Neuronal stem cell (in vitro differentiated cells): Measurements from ENCODE around the gene RND3. TPM values are rescaled to one million over a fixed set of nuclear protein-coding genes. Genes with fewer than 3 reads are reported as not detected.
A peak's percentile ranks its signal among the peaks of the same experiment; 100 is the strongest.

ENCODE experiments used
- DNase-seq: peaks from one replicate; pipeline ENCODE4 v3.0.0-alpha.2; 2013; ENCODE audit warnings: low spot score
- H2AFZ ChIP-seq: one replicate; pipeline ENCODE4 v1.6.1; 2013; ENCODE audit warnings: mild to moderate bottlenecking, low read length, inconsistent platforms
- H2AK5ac ChIP-seq: 2 replicates; pipeline ENCODE4 v1.6.1; 2013; ENCODE audit warnings: low read depth, mild to moderate bottlenecking, inconsistent platforms, low read length, moderate library complexity, mixed read lengths
- H2BK120ac ChIP-seq: 2 replicates; pipeline ENCODE4 v1.6.1; 2013; ENCODE audit warnings: low read depth, mild to moderate bottlenecking, inconsistent platforms, low read length, moderate library complexity, mixed read lengths
- H2BK12ac ChIP-seq: one replicate; pipeline ENCODE4 v1.6.1; 2013; ENCODE audit warnings: low read length, inconsistent platforms
- H2BK15ac ChIP-seq: 2 replicates; pipeline ENCODE4 v1.6.1; 2013; ENCODE audit warnings: mild to moderate bottlenecking, low read length, inconsistent platforms, mixed read lengths
- H2BK5ac ChIP-seq: one replicate; pipeline ENCODE4 v1.6.1; 2013; ENCODE audit warnings: inconsistent platforms, mild to moderate bottlenecking, low read length, moderate library complexity
- H3K14ac ChIP-seq: one replicate; pipeline ENCODE4 v1.6.1; 2013; ENCODE audit warnings: low read length, inconsistent platforms
- H3K18ac ChIP-seq: 2 replicates; pipeline ENCODE4 v1.6.1; 2013; ENCODE audit warnings: low read length, inconsistent platforms
- H3K23ac ChIP-seq: 2 replicates; pipeline ENCODE4 v1.6.1; 2013; ENCODE audit warnings: low read depth, mild to moderate bottlenecking, mixed read lengths, low read length, inconsistent platforms; ENCODE audit not compliant: poor library complexity
- H3K27ac ChIP-seq: replicated peaks from 3 replicates; pipeline ENCODE4 v1.5.1; 2013; ENCODE audit warnings: low read length, inconsistent platforms
- H3K27me3 ChIP-seq, 3 experiments: 2 replicates each; pipeline ENCODE4 v1.6.1; 2013; ENCODE audit warnings: low read length in 3 of 3, mild to moderate bottlenecking in 2 of 3, inconsistent platforms in 1 of 3, low read depth in 1 of 3, mixed read lengths in 1 of 3, moderate library complexity in 1 of 3; ENCODE audit not compliant: control insufficient read depth in 3 of 3, insufficient read depth in 3 of 3
- H3K36me3 ChIP-seq, 2 donors: replicated peaks in 1 of 2; 2 replicates each; pipeline ENCODE4 v1.6.1; 2013; ENCODE audit warnings: low read length in 2 of 2; ENCODE audit not compliant: control insufficient read depth in 2 of 2, insufficient read depth in 2 of 2
- H3K4ac ChIP-seq: 2 replicates; pipeline ENCODE4 v1.6.1; 2013; ENCODE audit warnings: inconsistent platforms, mild to moderate bottlenecking, low read length, moderate library complexity
- H3K4me1 ChIP-seq, 2 donors: 1 replicate in 1 of 2; 2 replicates in 1 of 2; pipeline ENCODE4 v1.6.1; 2013; ENCODE audit warnings: low read length in 2 of 2, low read depth in 1 of 2; ENCODE audit not compliant: control insufficient read depth in 2 of 2, insufficient read depth in 1 of 2
- H3K4me2 ChIP-seq: one replicate; pipeline ENCODE4 v1.6.1; 2013; ENCODE audit warnings: mild to moderate bottlenecking, low read length, inconsistent platforms; ENCODE audit not compliant: insufficient read depth, poor library complexity, severe bottlenecking
- H3K4me3 ChIP-seq, 2 donors: 2 replicates each; pipeline ENCODE4 v1.5.1; 2013; ENCODE audit warnings: low read length in 2 of 2, mild to moderate bottlenecking in 2 of 2, inconsistent platforms in 1 of 2, moderate library complexity in 1 of 2
- H3K79me1 ChIP-seq: one replicate; pipeline ENCODE4 v1.6.1; 2013; ENCODE audit warnings: low read depth, mild to moderate bottlenecking, inconsistent platforms, low read length, moderate library complexity
- H3K9ac ChIP-seq: one replicate; pipeline ENCODE4 v1.6.1; 2013; ENCODE audit warnings: mild to moderate bottlenecking, low read depth, low read length, inconsistent platforms; ENCODE audit not compliant: poor library complexity
- H3K9me3 ChIP-seq, 2 donors: replicated peaks in 1 of 2; 2 replicates each; pipeline versions ENCODE3 to v1.6.1; 2013; ENCODE audit warnings: low read length in 2 of 2, mild to moderate bottlenecking in 2 of 2, inconsistent platforms in 1 of 2, low read depth in 1 of 2, mixed read lengths in 1 of 2, moderate library complexity in 1 of 2; ENCODE audit not compliant: control insufficient read depth in 2 of 2, insufficient read depth in 1 of 2
- H4K8ac ChIP-seq: one replicate; pipeline ENCODE4 v1.6.1; 2013; ENCODE audit warnings: low read depth, mild to moderate bottlenecking, inconsistent platforms, low read length, moderate library complexity
- H4K91ac ChIP-seq: one replicate; pipeline ENCODE4 v1.6.1; 2013; ENCODE audit warnings: low read length, low read depth, mild to moderate bottlenecking, inconsistent platforms; ENCODE audit not compliant: poor library complexity
- WGBS, 2 donors: extraction: QIAGEN DNeasy Blood & Tissue Kit; methylation state at CpG; one replicate each; pipeline ENCODE4 v1.1.7; 2013; ENCODE audit warnings: missing lambda C conversion rate in 2 of 2, mixed read lengths in 1 of 2; ENCODE audit not compliant: insufficient read length in 2 of 2, insufficient replicate concordance in 1 of 2; ENCODE audit errors: extremely low coverage in 2 of 2; 5-methylcytosine and 5-hydroxymethylcytosine counted together
- polyA plus RNA-seq, 2 experiments: library from polyadenylated mRNA; stranded (reverse); fragments of 200-250 nt; gene quantifications; one replicate each; pipeline ENCODE4 v1.2.3, GENCODE V29; 2013

The RND3 gene, protein sequence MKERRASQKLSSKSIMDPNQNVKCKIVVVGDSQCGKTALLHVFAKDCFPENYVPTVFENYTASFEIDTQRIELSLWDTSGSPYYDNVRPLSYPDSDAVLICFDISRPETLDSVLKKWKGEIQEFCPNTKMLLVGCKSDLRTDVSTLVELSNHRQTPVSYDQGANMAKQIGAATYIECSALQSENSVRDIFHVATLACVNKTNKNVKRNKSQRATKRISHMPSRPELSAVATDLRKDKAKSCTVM
- polyA plus RNA-seq (2013, experiment 1 of 2), result 15.7 TPM
- polyA plus RNA-seq (2013, experiment 2 of 2), result 15.5 TPM

DNA sequence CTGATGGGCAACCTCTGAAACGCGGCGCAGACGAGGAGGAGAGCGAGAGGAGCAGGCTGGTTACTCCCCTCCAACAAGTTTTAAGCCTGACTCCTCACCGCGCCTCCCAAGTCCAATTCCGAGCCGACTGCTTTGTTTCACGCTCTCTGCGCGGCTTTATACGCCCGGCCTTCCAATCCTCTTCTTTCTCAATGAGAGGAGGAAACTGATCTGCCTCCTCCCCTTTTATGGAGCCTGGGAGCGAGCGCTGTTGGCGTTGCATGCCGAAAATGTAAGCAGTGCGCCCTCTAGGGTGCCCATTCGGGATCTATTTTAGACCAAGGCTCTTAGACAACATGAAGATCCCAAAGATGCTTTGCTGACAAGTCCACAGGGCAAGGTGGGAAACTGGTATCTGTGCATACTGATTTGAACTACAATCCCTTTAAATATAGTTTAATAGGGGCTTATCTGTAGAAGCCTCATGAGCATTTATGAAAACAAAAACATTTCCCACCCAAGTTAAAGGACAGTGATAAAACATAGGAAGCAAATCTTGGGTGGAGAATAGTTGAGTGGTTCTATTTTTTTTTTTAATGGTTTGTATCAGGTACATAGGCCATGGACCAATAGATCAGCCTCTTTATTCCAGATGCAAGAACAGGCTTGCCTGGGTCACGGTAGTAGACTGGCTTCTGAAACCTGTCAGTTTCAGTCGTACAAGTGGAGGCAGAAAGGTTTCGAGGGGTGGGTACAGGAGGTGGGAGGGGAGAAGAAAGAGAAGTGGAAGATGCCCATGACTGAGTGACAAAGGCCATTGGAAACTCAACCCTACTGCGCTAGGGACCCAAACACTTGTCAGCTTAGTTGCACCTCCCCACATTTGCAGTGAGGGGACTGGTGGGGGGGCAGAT lies at the start of gene RND3:
RND3 (minus strand) TSS at position 131 of the 893 bp plus-strand sequence. CDS start 250 bp downstream, outside the sequence.
- Histone ChIP-seq H3K27me3 (no peaks in the 10 kb centered on the region), H3K79me1 (peaks cover 3% of the 10 kb centered on the region), H3K4ac (no peak within 1 kb of the TSS), H3K14ac (no peak within 1 kb of the TSS), H3K4me1 (peaks cover 9 to 12% of the 10 kb centered on the region in 2 donors), H3K9me3 (peaks cover 0 to 4% of the 10 kb centered on the region in 2 donors), H3K27ac (no peak within 1 kb of the TSS), H4K91ac (no peak within 1 kb of the TSS), H3K9ac (no peak within 1 kb of the TSS), H4K8ac (no peak within 1 kb of the TSS), H2AFZ (peak within 1 kb of the TSS; percentile 96), H2BK120ac (peak within 1 kb of the TSS; percentile 40), H2BK5ac (no peak within 1 kb of the TSS), H3K4me3 (peak within 1 kb of the TSS; percentile 76 to 97), H2BK15ac (no peak within 1 kb of the TSS), H3K36me3 (peaks cover 0 to 21% of the 10 kb centered on the region in 2 donors), H3K18ac (peak within 1 kb of the TSS; percentile 97), H2BK12ac (no peak within 1 kb of the TSS), H3K4me2 (peak within 1 kb of the TSS; percentile 99), H2AK5ac (no peak within 1 kb of the TSS), H3K23ac (no peak within 1 kb of the TSS)
- no CpG with 5 or more reads among the region's 24 CpGs for WGBS, 2 donors
- DNase-seq, result peak; percentile 92

DNA sequence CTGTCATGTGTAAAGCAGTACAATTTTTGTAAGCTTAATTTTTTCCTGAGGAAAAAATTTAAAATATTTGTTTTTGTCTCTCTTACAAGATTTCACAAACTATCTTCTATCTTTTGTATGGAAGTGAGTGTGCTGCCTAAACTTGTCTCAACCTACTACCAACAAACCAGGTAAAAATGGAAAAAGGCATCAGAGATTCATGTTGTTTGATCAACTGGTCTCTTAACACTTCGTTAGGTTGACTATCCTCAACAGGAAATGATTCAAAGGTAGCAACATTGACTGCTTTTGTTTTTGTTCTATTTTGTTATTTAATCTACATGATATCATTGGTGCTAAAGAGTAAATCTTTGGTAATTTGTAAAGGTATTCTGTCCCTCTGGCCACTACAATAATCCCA lies 47.7 kb upstream of the RND3 start:
- Histone ChIP-seq H3K14ac (no peak overlapping the region), H3K18ac (no peak overlapping the region), H4K91ac (no peak overlapping the region), H3K9me3 (peaks cover 1 to 10% of the 10 kb centered on the region in 2 donors), H3K4ac (no peak overlapping the region), H3K4me1 (no peaks in the 10 kb centered on the region), H3K4me3 (no peak overlapping the region), H2AK5ac (no peak overlapping the region), H2BK12ac (no peak overlapping the region), H2BK120ac (no peak overlapping the region), H3K27me3 (no peaks in the 10 kb centered on the region), H2BK5ac (no peak overlapping the region), H3K9ac (no peak overlapping the region), H2BK15ac (no peak overlapping the region), H3K27ac (no peak overlapping the region), H3K4me2 (no peak overlapping the region), H3K36me3 (no peaks in the 10 kb centered on the region), H4K8ac (no peak overlapping the region), H3K23ac (no peak overlapping the region), H3K79me1 (no peaks in the 10 kb centered on the region), H2AFZ (no peak overlapping the region)
- DNase-seq, result no peak
- WGBS, 2 donors, result no CpG with 5 or more reads among the region's 1 CpG

DNA sequence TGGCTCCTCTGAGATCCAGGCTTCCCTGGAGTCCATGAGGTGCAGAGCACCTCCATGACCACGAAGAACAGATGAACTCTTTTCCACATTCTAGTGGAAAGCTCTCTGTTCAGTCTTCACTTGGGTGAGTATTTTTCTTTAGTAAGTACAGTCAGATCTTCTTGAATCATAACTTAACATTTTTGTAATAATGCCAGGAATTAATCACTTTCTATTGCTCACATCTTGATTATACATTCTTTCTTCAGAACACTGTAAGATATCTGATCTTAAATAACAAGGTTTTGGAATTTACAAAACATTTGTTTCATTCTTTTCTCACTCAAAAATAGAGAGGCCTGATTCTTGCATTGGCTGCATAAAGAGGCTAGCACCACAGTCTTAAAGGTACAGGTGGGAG lies 45.4 kb upstream of the RND3 start:
- Histone ChIP-seq H3K4me3 (no peak overlapping the region), H3K27me3 (no peaks in the 10 kb centered on the region), H3K79me1 (no peaks in the 10 kb centered on the region), H2AK5ac (no peak overlapping the region), H3K4me2 (no peak overlapping the region), H2BK5ac (no peak overlapping the region), H3K23ac (no peak overlapping the region), H3K9me3 (peaks cover 1 to 10% of the 10 kb centered on the region in 2 donors), H3K36me3 (no peaks in the 10 kb centered on the region), H2BK12ac (no peak overlapping the region), H4K91ac (no peak overlapping the region), H3K14ac (no peak overlapping the region), H3K9ac (no peak overlapping the region), H2BK15ac (no peak overlapping the region), H3K4ac (no peak overlapping the region), H3K4me1 (peaks cover 2 to 11% of the 10 kb centered on the region in 2 donors), H2BK120ac (no peak overlapping the region), H3K18ac (no peak overlapping the region), H4K8ac (no peak overlapping the region), H3K27ac (no peak overlapping the region), H2AFZ (no peak overlapping the region)
- DNase-seq, result no peak
- no CpG with 5 or more reads among the region's 1 CpG for WGBS, 2 donors

DNA sequence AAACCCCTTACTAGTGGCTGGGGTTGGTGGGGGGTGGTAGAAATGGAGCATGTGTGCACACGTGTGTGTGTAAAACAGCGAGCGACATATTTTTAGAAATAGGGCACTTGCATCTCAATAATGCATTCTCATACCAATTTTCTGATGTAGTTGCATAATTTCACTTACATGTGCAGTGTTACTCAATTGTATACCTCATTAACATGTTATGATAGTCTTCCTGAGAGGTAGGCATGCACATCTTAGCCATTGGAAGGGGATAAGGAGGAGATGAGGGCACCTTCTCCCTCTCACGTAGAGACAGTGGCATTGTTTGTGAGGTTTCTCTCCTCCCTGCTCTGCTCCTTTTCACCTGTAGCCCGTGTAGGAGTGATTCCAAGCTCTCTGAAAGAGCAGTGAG lies 44.6 kb upstream of the RND3 start:
- WGBS, 2 donors, result no CpG with 5 or more reads among the region's 5 CpGs

More for the DNA sequence above, 44.6 kb upstream of the RND3 start:
- Histone ChIP-seq H3K4me1 (peaks cover 2 to 11% of the 10 kb centered on the region in 2 donors), H3K4me3 (no peak overlapping the region), H4K91ac (no peak overlapping the region), H3K27me3 (no peaks in the 10 kb centered on the region), H2AFZ (no peak overlapping the region), H2BK120ac (no peak overlapping the region), H3K27ac (no peak overlapping the region), H3K18ac (no peak overlapping the region), H2AK5ac (no peak overlapping the region), H3K9ac (no peak overlapping the region), H3K23ac (no peak overlapping the region), H2BK5ac (no peak overlapping the region), H3K14ac (no peak overlapping the region), H3K79me1 (no peaks in the 10 kb centered on the region), H2BK15ac (no peak overlapping the region), H3K4ac (no peak overlapping the region), H3K9me3 (peaks cover 0 to 10% of the 10 kb centered on the region in 2 donors), H3K36me3 (no peaks in the 10 kb centered on the region), H4K8ac (no peak overlapping the region), H3K4me2 (no peak overlapping the region), H2BK12ac (no peak overlapping the region)
- no peak for DNase-seq
